ENCODE measurements around the gene KRTAP10-6. TPM values are rescaled to one million over a fixed set of nuclear protein-coding genes. Genes with fewer than 3 reads are reported as not detected.

The KRTAP10-6 gene
- total and polyA plus RNA-seq, 2 of the 8 experiments (the other 6 are each of a cell fraction or from before 2014, with no cell fraction given) = 0.12 TPM; not detected in 1

- TF ChIP-seq PHF8 (conservative IDR thresholded peaks at IDR 0.05; ENCODE audit: low read depth, low read length) (no peak), CTCF (IDR thresholded peaks at IDR 0.05; ENCODE audit: control extremely low read depth in 1 of 3, insufficient read depth in 1 of 3, low read depth in 1 of 3, low read length in 3 of 3) (no peak), SIN3A (conservative IDR thresholded peaks at IDR 0.05 in 1 of 2, IDR thresholded peaks at IDR 0.05 in 1 of 2; ENCODE audit: low read depth in 1 of 2, low read length in 2 of 2) (no peak), GTF2F1 (IDR thresholded peaks at IDR 0.05; ENCODE audit: borderline replicate concordance, low read depth, low read length) (no peak)
Observed at GRCh38 chr21:44602463-44602850, 10.2 kb upstream of the KRTAP10-6 start (continued).
